B cell (primary cell): ENCODE measurements around the gene MYOD1. TPM values are rescaled to one million over a fixed set of nuclear protein-coding genes. Genes with fewer than 3 reads are reported as not detected.

ENCODE experiments used
- ATAC-seq: fragments of 200-7000 bp; cut with Tn5 transposase; one replicate; pipeline ENCODE4 v1.10.0; 2021; ENCODE audit warnings: low read depth, mild to moderate bottlenecking, moderate number of reproducible peaks, moderate library complexity
- CTCF ChIA-PET: fragments of 350-600 bp; sonication (Branson Sonifier 250); formaldehyde crosslinking; loops from one replicate; lab custom pipeline; 2021; ENCODE audit warnings: antibody characterized with exemption, inconsistent platforms; lab: Charles Lee
- POLR2A ChIA-PET: fragments of 350-600 bp; sonication (Branson Sonifier 250); formaldehyde crosslinking; loops from one replicate; lab custom pipeline; 2021; ENCODE audit warnings: antibody characterized with exemption; lab: Charles Lee
- DNase-seq: peaks from one replicate; pipeline ENCODE4 v3.0.0; 2013
- H2AFZ ChIP-seq: 2 replicates; pipeline ENCODE4 v1.6.1; 2012; ENCODE audit warnings: mild to moderate bottlenecking, low read depth, low read length; ENCODE audit not compliant: insufficient read depth, poor library complexity, severe bottlenecking
- H3K27ac ChIP-seq, 2 donors: 1 replicate in 1 of 2; 2 replicates in 1 of 2; pipeline ENCODE4 v1.5.1; 2012 to 2013; ENCODE audit warnings: low read length in 2 of 2, mild to moderate bottlenecking in 2 of 2, moderate library complexity in 1 of 2
- H3K27me3 ChIP-seq, 4 experiments: fragments of 200-600 bp in 1 of 4; sonication (generic) in 1 of 4; replicated peaks in 1 of 4; 1 replicate in 2 of 4; 2 replicates in 2 of 4; pipeline versions ENCODE4 v1.6.1 to v1.7.0; 2013 to 2016; ENCODE audit warnings: low read length in 3 of 4, mild to moderate bottlenecking in 2 of 4, mixed read lengths in 1 of 4, moderate library complexity in 1 of 4; ENCODE audit not compliant: insufficient read depth in 4 of 4, control insufficient read depth in 3 of 4; ENCODE audit errors: control extremely low read depth in 1 of 4
- H3K36me3 ChIP-seq, 2 experiments: replicated peaks in 1 of 2; 1 replicate in 1 of 2; 2 replicates in 1 of 2; pipeline versions ENCODE4 v1.6.1 to v1.7.1; 2013; ENCODE audit warnings: low read length in 1 of 2; ENCODE audit not compliant: insufficient read depth in 2 of 2, control insufficient read depth in 1 of 2; ENCODE audit errors: control extremely low read depth in 1 of 2, extremely low read depth in 1 of 2
- H3K4me1 ChIP-seq, 2 donors: fragments of 200-600 bp in 1 of 2; sonication (generic) in 1 of 2; 1 replicate in 1 of 2; 2 replicates in 1 of 2; pipeline versions ENCODE4 v1.5.1 to v1.6.1; 2013 to 2017; ENCODE audit warnings: low read length in 2 of 2; ENCODE audit not compliant: control insufficient read depth in 2 of 2, insufficient read depth in 2 of 2
- H3K4me2 ChIP-seq: replicated peaks from 2 replicates; pipeline ENCODE3; 2012; ENCODE audit warnings: mild to moderate bottlenecking, low read depth, low read length; ENCODE audit not compliant: poor library complexity, severe bottlenecking
- H3K4me3 ChIP-seq, 5 experiments: fragments of 200-600 bp in 1 of 5; sonication (generic) in 1 of 5; 1 replicate in 3 of 5; 2 replicates in 2 of 5; pipeline versions ENCODE4 v1.5.1 to v1.7.0; 2011 to 2016; ENCODE audit warnings: low read length in 4 of 5, mild to moderate bottlenecking in 4 of 5, low read depth in 2 of 5, control low read depth in 1 of 5, moderate library complexity in 1 of 5; ENCODE audit not compliant: insufficient read depth in 1 of 5; ENCODE audit errors: control extremely low read depth in 1 of 5, extremely low read depth in 1 of 5
- H3K79me2 ChIP-seq: fragments of 200-600 bp; sonication (generic); one replicate; pipeline ENCODE4 v1.6.0; 2016; ENCODE audit warnings: low read length; ENCODE audit not compliant: control insufficient read depth, insufficient read depth
- H3K9ac ChIP-seq: fragments of 200-600 bp; sonication (generic); 2 replicates; pipeline ENCODE4 v1.6.1; 2017; ENCODE audit warnings: mild to moderate bottlenecking, low read length, moderate library complexity
- H3K9me3 ChIP-seq, 3 donors: one replicate each; pipeline versions ENCODE4 v1.6.1 to v1.7.1; 2013; ENCODE audit warnings: low read length in 2 of 3; ENCODE audit not compliant: control insufficient read depth in 2 of 3, insufficient read depth in 1 of 3; ENCODE audit errors: control extremely low read depth in 1 of 3
- H4K20me1 ChIP-seq: 2 replicates; pipeline ENCODE4 v1.6.0; 2012; ENCODE audit warnings: mild to moderate bottlenecking, low read length; ENCODE audit not compliant: insufficient read depth, control insufficient read depth, poor library complexity, severe bottlenecking
- H3K27ac Mint-ChIP-seq: one replicate; pipeline ENCODE4 v1.8.0; 2021; ENCODE audit warnings: mixed read lengths
- H3K27me3 Mint-ChIP-seq: one replicate; pipeline ENCODE4 v1.8.0; 2021; ENCODE audit warnings: mixed read lengths
- H3K4me1 Mint-ChIP-seq: one replicate; pipeline ENCODE4 v1.8.0; 2021; ENCODE audit warnings: mixed read lengths
- H3K4me3 Mint-ChIP-seq: one replicate; pipeline ENCODE4 v1.8.0; 2021; ENCODE audit warnings: mixed read lengths
- H3K9me3 Mint-ChIP-seq: one replicate; pipeline ENCODE4 v1.8.0; 2022; ENCODE audit warnings: mixed read lengths; ENCODE audit not compliant: insufficient read depth
- CTCF ChIP-seq: fragments of 200-600 bp; IDR thresholded peaks from one replicate; pipeline ENCODE4 v1.8.0; 2022; ENCODE audit warnings: antibody characterized with exemption, mild to moderate bottlenecking
- EZH2 ChIP-seq: IDR thresholded peaks from 2 replicates; pipeline ENCODE4 v1.6.1; 2012; ENCODE audit warnings: borderline replicate concordance, low read depth, mild to moderate bottlenecking, moderate library complexity, low read length; ENCODE audit not compliant: insufficient read depth, poor library complexity, severe bottlenecking
- WGBS: methylation state at CpG from one replicate; pipeline ENCODE4 v1.1.5; 2013; ENCODE audit warnings: missing lambda C conversion rate; ENCODE audit not compliant: insufficient coverage; 5-methylcytosine and 5-hydroxymethylcytosine counted together
- intact Hi-C: fragments of 100-400 bp; cut with micrococcal nuclease; formaldehyde crosslinking; loops from one replicate; pipeline ENCODE4 v1.10.0; 2022
- polyA plus RNA-seq: library from polyadenylated mRNA; depleted of rRNA; stranded (reverse); fragments of >200 nt; gene quantifications from 2 replicates; pipeline ENCODE4 v1.2.3, GENCODE V29; 2012
- total RNA-seq, 2 donors: library from RNA; stranded (reverse); fragments of 120-200 nt in 1 of 2; gene quantifications; 1 replicate in 1 of 2; 2 replicates in 1 of 2; pipeline versions ENCODE4 v1.2.3 to v1.2.4, GENCODE V29; 2013 to 2022

MYOD1 gene
- total and polyA plus RNA-seq, 2 donors (not counting 1 experiment from before 2014, with no cell fraction given), result not detected

DNA sequence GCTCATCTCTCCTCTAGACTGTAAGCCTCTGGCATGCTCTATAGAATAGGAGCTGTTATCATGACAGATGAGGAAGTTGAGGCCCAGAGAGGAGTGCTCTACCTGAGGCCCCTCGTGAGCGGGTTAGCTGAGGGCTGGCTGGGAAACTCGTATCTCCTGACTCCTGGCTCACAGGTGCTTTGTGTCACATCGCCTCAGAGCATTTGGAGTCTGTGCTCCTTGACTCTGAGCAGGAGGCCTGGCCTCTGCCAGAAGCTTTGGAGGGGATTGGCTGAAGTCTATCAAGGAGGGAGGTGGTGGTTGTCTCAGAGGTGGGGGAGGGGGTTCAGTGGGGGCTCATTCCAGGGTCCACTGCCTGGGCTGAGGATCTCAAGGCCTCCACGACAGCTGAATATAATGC lies 22.6 kb downstream of the MYOD1 start:
- CTCF ChIA-PET, result interaction anchor here (1.1 kb wide), 1 partner anchor 11 kb away, joined by 3 read pairs; no protein-coding TSS in a partner anchor
- Mint-ChIP-seq H3K27ac (no peak overlapping the region), H3K27me3 (peaks cover 28% of the 10 kb centered on the region), H3K4me1 (no peaks in the 10 kb centered on the region), H3K9me3 (no peaks in the 10 kb centered on the region), H3K4me3 (no peak overlapping the region)
- TF ChIP-seq CTCF, result no peak
- TF ChIP-seq EZH2, result no peak
- POLR2A ChIA-PET, result no interaction called here
- no peak for DNase-seq
- no peak for ATAC-seq
- H4K20me1 ChIP-seq, result no peaks in the 10 kb centered on the region
- peaks cover 0 to 9% (median 0%) of the 10 kb centered on the region in 3 donors for H3K9me3 ChIP-seq
- peaks cover 0 to 22% (median 8%) of the 10 kb centered on the region in 4 experiments for H3K27me3 ChIP-seq
- H3K27ac ChIP-seq, result no peak overlapping the region
- no peak overlapping the region for H3K4me2 ChIP-seq
- WGBS, result 76% methylated on average over 5 of the region's 5 CpGs
- no peaks in the 10 kb centered on the region for H3K4me1 ChIP-seq
- H3K79me2 ChIP-seq, result no peaks in the 10 kb centered on the region
- no peaks in the 10 kb centered on the region for H3K36me3 ChIP-seq
- no peak overlapping the region for H3K4me3 ChIP-seq
- no peak overlapping the region for H2AFZ ChIP-seq
- no peak overlapping the region for H3K9ac ChIP-seq
- intact Hi-C loops, result no loop called here

DNA sequence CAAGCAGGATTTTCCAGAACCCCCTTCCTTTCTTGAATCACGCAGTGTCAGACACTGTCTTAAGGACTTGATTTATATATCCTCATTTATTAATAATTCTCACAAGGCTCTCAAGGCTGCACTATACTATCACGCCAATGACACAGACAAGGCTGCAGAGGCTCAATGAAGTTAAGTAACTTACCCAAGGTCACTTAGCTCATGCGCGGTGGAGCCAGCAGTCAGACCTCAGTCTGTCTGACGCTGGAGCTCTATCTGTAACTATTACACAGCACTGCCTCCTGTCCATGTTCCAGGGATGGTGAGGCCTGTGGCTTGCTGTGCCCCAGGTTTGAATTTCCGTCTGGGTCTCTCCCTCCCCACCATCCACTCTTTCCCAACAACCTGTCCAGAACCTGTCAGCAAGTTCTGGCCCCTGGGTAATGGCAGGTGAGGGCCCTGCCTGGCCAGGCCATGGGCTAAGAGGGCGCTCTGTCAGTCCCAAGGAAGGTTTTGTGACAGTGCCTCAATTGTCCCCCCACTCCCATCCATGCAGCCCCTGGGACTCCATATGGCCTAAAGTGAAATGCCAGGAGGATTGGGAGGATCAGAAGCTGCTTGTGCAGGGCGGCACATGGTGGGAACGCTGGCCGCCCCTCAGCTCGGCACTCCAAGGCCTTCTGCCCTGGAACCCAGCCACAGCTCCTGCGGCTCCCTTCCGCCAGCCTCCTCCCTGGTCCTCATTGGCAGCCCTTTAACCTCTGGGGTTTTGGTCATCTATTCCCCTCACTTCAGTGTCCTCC lies 23.8 kb downstream of the MYOD1 start:
- no peak overlapping the region for H3K4me3 Mint-ChIP-seq
- no peak for DNase-seq
- no peak overlapping the region for H3K27ac Mint-ChIP-seq

More for the DNA sequence above, 23.8 kb downstream of the MYOD1 start:
- Histone ChIP-seq H3K4me3 (no peak overlapping the region), H3K27ac (no peak overlapping the region), H3K9me3 (peaks cover 0 to 6% (median 0%) of the 10 kb centered on the region in 3 donors), H3K27me3 (peaks cover 0 to 13% (median 2%) of the 10 kb centered on the region in 4 experiments), H3K4me2 (no peak overlapping the region), H2AFZ (no peak overlapping the region), H3K4me1 (no peaks in the 10 kb centered on the region), H3K79me2 (no peaks in the 10 kb centered on the region), H4K20me1 (no peaks in the 10 kb centered on the region), H3K9ac (no peak overlapping the region), H3K36me3 (no peaks in the 10 kb centered on the region)
- TF ChIP-seq CTCF (no peak), EZH2 (no peak)
- WGBS, result 93% methylated on average over 13 of the region's 13 CpGs
- intact Hi-C loops, result no loop called here
- Mint-ChIP-seq H3K4me1 (no peaks in the 10 kb centered on the region), H3K9me3 (no peaks in the 10 kb centered on the region), H3K27me3 (peaks cover 33% of the 10 kb centered on the region)
- ATAC-seq, result no peak
- ChIA-PET POLR2A (no interaction called here), CTCF (interaction anchor here (2.0 kb wide), 1 partner anchor 12 kb away, joined by 9 read pairs; no protein-coding TSS in a partner anchor)
